SK-N-SH treated with all-trans-retinoic acid at 6 μM for 48 hours (cell line): ENCODE results near the gene PPARD.

ENCODE experiments used
- ATAC-seq: fragments of 200-7000 bp; cut with Tn5 transposase; 3 replicates; pipeline ENCODE4 v1.9.1; 2020; ENCODE audit warnings: mild to moderate bottlenecking, moderate library complexity
- ARNTL ChIP-seq: fragments of 450-650 bp; formaldehyde crosslinking; IDR thresholded peaks from 2 replicates; pipeline ENCODE4 v1.5.0; 2020; ENCODE audit warnings: low read depth, mild to moderate bottlenecking, moderate library complexity, borderline replicate concordance
- BACH2 ChIP-seq: fragments of 250-450 bp; sonication (Bioruptor Pico); IDR thresholded peaks from 2 replicates; pipeline ENCODE4 v1.9.0; 2021; ENCODE audit warnings: mild to moderate bottlenecking, borderline replicate concordance
- CSDC2 ChIP-seq: fragments of 250-450 bp; sonication (Bioruptor Pico); IDR thresholded peaks from 2 replicates; pipeline ENCODE4 v1.5.0; 2020; ENCODE audit warnings: mild to moderate bottlenecking, moderate library complexity
- ESRRG ChIP-seq: fragments of 250-450 bp; sonication (Bioruptor Pico); IDR thresholded peaks from 2 replicates; pipeline ENCODE4 v1.6.1; 2021; ENCODE audit warnings: mild to moderate bottlenecking
- GLIS3 ChIP-seq: fragments of 250-450 bp; sonication (Bioruptor Pico); IDR thresholded peaks from 2 replicates; pipeline ENCODE4 v1.5.0; 2020; ENCODE audit warnings: mild to moderate bottlenecking, moderate library complexity
- OSR1 ChIP-seq: fragments of 250-450 bp; sonication (Bioruptor Pico); IDR thresholded peaks from 2 replicates; pipeline ENCODE4 v1.8.0; 2022; ENCODE audit warnings: moderate library complexity, mild to moderate bottlenecking, inconsistent platforms
- PPARA ChIP-seq: fragments of 250-450 bp; sonication (Bioruptor Pico); IDR thresholded peaks from 2 replicates; pipeline ENCODE4 v1.5.0; 2020; ENCODE audit warnings: mild to moderate bottlenecking, borderline replicate concordance
- RARB ChIP-seq: fragments of 250-450 bp; sonication (Bioruptor Pico); IDR thresholded peaks from 2 replicates; pipeline ENCODE4 v1.8.0; 2021; ENCODE audit warnings: mild to moderate bottlenecking, moderate library complexity
- TCF4 ChIP-seq: fragments of 250-450 bp; sonication (Bioruptor Pico); IDR thresholded peaks from 2 replicates; pipeline ENCODE4 v1.8.0; 2021; ENCODE audit warnings: mild to moderate bottlenecking, moderate library complexity, borderline replicate concordance
- TOX ChIP-seq: fragments of 250-450 bp; sonication (Bioruptor Pico); IDR thresholded peaks from 2 replicates; pipeline ENCODE4 v1.8.0; 2021; ENCODE audit warnings: mild to moderate bottlenecking, moderate library complexity, borderline replicate concordance
- ZC3H10 ChIP-seq: fragments of 250-450 bp; sonication (Bioruptor Pico); IDR thresholded peaks from 2 replicates; pipeline ENCODE4 v1.5.1; 2021; ENCODE audit warnings: mild to moderate bottlenecking, moderate library complexity
- ZFP3 ChIP-seq: fragments of 250-450 bp; sonication (Bioruptor Pico); IDR thresholded peaks from 2 replicates; pipeline ENCODE4 v1.5.0; 2020; ENCODE audit warnings: mild to moderate bottlenecking, moderate library complexity
- ZNF565 ChIP-seq: fragments of 450-650 bp; formaldehyde crosslinking; conservative IDR thresholded peaks from 2 replicates; pipeline ENCODE4 v1.5.0; 2020; ENCODE audit warnings: low read depth, mild to moderate bottlenecking, moderate library complexity
- ZNF70 ChIP-seq: fragments of 450-650 bp; formaldehyde crosslinking; IDR thresholded peaks from 2 replicates; pipeline ENCODE4 v1.5.0; 2020; ENCODE audit warnings: mild to moderate bottlenecking, moderate library complexity
- ZNF8 ChIP-seq: fragments of 450-650 bp; formaldehyde crosslinking; IDR thresholded peaks from 2 replicates; pipeline ENCODE4 v1.5.0; 2020; ENCODE audit warnings: mild to moderate bottlenecking, moderate library complexity
- TF ChIP-seq, protein P1 (sequence below): fragments of 250-450 bp; sonication (Bioruptor Pico); IDR thresholded peaks from 2 replicates; pipeline ENCODE4 v1.5.1; 2021; ENCODE audit warnings: mild to moderate bottlenecking, moderate library complexity
- TF ChIP-seq, protein P2 (sequence below): fragments of 250-450 bp; sonication (Bioruptor Pico); IDR thresholded peaks from 2 replicates; pipeline ENCODE4 v1.5.0; 2020; ENCODE audit warnings: mild to moderate bottlenecking, moderate library complexity
- TF ChIP-seq, protein P3 (sequence below): fragments of 250-450 bp; sonication (Bioruptor Pico); IDR thresholded peaks from 2 replicates; pipeline ENCODE4 v1.8.0; 2020; ENCODE audit warnings: mild to moderate bottlenecking, moderate library complexity, borderline replicate concordance
- TF ChIP-seq, protein P4 (sequence below): fragments of 250-450 bp; sonication (Bioruptor Pico); IDR thresholded peaks from 2 replicates; pipeline ENCODE4 v1.5.1; 2020; ENCODE audit warnings: low read depth, mild to moderate bottlenecking, moderate library complexity

PPARD gene

GRCh38 chr6:35443341-35444030, 101.1 kb downstream of the PPARD start:
- no peak for ATAC-seq
- TF ChIP-seq ZC3H10 (CRISPR knock-in tag) (no peak), ZNF565 (CRISPR knock-in tag) (no peak), ARNTL (CRISPR knock-in tag) (no peak)
- TF ChIP-seq, protein P1, sequence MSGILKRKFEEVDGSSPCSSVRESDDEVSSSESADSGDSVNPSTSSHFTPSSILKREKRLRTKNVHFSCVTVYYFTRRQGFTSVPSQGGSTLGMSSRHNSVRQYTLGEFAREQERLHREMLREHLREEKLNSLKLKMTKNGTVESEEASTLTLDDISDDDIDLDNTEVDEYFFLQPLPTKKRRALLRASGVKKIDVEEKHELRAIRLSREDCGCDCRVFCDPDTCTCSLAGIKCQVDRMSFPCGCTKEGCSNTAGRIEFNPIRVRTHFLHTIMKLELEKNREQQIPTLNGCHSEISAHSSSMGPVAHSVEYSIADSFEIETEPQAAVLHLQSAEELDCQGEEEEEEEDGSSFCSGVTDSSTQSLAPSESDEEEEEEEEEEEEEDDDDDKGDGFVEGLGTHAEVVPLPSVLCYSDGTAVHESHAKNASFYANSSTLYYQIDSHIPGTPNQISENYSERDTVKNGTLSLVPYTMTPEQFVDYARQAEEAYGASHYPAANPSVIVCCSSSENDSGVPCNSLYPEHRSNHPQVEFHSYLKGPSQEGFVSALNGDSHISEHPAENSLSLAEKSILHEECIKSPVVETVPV: no peak
- TF ChIP-seq, protein P2, sequence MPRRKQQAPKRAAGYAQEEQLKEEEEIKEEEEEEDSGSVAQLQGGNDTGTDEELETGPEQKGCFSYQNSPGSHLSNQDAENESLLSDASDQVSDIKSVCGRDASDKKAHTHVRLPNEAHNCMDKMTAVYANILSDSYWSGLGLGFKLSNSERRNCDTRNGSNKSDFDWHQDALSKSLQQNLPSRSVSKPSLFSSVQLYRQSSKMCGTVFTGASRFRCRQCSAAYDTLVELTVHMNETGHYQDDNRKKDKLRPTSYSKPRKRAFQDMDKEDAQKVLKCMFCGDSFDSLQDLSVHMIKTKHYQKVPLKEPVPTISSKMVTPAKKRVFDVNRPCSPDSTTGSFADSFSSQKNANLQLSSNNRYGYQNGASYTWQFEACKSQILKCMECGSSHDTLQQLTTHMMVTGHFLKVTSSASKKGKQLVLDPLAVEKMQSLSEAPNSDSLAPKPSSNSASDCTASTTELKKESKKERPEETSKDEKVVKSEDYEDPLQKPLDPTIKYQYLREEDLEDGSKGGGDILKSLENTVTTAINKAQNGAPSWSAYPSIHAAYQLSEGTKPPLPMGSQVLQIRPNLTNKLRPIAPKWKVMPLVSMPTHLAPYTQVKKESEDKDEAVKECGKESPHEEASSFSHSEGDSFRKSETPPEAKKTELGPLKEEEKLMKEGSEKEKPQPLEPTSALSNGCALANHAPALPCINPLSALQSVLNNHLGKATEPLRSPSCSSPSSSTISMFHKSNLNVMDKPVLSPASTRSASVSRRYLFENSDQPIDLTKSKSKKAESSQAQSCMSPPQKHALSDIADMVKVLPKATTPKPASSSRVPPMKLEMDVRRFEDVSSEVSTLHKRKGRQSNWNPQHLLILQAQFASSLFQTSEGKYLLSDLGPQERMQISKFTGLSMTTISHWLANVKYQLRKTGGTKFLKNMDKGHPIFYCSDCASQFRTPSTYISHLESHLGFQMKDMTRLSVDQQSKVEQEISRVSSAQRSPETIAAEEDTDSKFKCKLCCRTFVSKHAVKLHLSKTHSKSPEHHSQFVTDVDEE: no peak

DNA sequence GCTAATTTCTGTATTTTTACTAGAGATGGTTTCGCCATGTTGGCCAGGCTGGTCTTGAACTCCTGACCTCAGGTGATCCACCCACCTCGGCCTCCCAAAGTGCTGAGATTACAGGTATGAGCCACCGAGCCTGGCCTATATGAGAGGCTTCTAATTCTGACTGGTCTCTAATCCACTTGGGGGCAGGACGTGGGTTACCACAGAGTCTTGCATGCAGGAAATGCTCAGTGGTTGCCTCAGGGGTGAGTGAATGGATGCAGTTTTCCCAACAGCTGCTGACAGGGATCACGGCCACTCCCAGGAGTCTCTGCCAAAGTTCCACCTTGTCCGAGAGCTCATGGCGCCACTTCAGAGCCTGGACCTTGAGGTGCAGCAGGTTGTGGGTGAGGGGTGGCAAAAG, 103.3 kb downstream of the PPARD start:
- no peak for ATAC-seq
- TF ChIP-seq, protein P2: no peak
- no peak for TF ChIP-seq OSR1 (CRISPR knock-in tag)
- TF ChIP-seq CSDC2 (CRISPR knock-in tag): no peak
- TF ChIP-seq RARB: no peak
- TF ChIP-seq, protein P3, sequence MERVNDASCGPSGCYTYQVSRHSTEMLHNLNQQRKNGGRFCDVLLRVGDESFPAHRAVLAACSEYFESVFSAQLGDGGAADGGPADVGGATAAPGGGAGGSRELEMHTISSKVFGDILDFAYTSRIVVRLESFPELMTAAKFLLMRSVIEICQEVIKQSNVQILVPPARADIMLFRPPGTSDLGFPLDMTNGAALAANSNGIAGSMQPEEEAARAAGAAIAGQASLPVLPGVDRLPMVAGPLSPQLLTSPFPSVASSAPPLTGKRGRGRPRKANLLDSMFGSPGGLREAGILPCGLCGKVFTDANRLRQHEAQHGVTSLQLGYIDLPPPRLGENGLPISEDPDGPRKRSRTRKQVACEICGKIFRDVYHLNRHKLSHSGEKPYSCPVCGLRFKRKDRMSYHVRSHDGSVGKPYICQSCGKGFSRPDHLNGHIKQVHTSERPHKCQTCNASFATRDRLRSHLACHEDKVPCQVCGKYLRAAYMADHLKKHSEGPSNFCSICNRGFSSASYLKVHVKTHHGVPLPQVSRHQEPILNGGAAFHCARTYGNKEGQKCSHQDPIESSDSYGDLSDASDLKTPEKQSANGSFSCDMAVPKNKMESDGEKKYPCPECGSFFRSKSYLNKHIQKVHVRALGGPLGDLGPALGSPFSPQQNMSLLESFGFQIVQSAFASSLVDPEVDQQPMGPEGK (CRISPR knock-in tag): no peak
- TF ChIP-seq ESRRG (CRISPR knock-in tag): no peak
- no peak for TF ChIP-seq ZNF8 (CRISPR knock-in tag)
- TF ChIP-seq PPARA (CRISPR knock-in tag): no peak
- TF ChIP-seq ZFP3 (CRISPR knock-in tag): no peak
- TF ChIP-seq, protein P1: no peak
- no peak for TF ChIP-seq TOX (CRISPR knock-in tag)
- TF ChIP-seq BACH2 (CRISPR knock-in tag): no peak
- TF ChIP-seq, protein P4, sequence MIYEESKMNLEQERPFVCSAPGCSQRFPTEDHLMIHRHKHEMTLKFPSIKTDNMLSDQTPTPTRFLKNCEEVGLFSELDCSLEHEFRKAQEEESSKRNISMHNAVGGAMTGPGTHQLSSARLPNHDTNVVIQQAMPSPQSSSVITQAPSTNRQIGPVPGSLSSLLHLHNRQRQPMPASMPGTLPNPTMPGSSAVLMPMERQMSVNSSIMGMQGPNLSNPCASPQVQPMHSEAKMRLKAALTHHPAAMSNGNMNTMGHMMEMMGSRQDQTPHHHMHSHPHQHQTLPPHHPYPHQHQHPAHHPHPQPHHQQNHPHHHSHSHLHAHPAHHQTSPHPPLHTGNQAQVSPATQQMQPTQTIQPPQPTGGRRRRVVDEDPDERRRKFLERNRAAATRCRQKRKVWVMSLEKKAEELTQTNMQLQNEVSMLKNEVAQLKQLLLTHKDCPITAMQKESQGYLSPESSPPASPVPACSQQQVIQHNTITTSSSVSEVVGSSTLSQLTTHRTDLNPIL (CRISPR knock-in tag): no peak
- no peak for TF ChIP-seq ZNF70 (CRISPR knock-in tag)
- TF ChIP-seq ZC3H10 (CRISPR knock-in tag): no peak
- TF ChIP-seq TCF4 (CRISPR knock-in tag): no peak
- TF ChIP-seq ARNTL (CRISPR knock-in tag): no peak
- TF ChIP-seq GLIS3 (CRISPR knock-in tag): no peak
